ENCODE data around the gene USP32.

DNA sequence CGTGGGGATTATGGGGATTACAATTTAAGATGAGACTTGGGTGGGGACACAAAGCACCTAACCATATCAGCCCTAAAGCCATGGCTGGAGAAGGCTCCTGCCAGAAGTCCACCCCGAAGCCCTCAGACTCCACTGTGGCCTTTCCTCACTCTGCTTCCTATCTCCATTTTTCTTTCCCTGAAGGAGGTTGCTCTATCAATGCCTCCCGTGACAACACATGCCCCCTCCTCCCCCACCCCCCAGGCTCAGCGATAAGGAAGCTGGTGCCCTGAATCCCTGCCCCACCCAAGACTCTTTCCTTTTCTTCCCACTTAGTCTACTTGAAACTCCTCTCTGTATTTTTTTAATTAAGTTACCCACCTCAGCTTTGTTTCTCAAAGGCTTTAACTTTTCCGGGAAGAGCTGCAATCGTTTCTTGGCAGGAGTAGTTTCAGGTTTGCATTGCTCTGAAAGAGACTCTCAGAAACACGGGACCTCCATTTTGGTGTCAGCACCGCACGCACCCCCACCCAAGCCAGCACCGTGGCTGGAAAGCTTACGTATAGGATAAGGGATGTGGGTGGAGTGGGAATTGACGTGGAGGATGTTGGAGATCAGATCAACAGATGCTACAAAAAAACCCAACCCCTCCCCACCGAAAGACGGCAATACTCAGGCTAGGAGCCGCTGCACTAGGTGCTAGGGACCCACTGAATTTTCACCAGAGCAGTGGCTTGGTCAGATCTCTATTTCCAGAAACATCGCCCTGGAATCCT lies 257.4 kb downstream of the USP32 start:
- TF ChIP-seq, protein P1, sequence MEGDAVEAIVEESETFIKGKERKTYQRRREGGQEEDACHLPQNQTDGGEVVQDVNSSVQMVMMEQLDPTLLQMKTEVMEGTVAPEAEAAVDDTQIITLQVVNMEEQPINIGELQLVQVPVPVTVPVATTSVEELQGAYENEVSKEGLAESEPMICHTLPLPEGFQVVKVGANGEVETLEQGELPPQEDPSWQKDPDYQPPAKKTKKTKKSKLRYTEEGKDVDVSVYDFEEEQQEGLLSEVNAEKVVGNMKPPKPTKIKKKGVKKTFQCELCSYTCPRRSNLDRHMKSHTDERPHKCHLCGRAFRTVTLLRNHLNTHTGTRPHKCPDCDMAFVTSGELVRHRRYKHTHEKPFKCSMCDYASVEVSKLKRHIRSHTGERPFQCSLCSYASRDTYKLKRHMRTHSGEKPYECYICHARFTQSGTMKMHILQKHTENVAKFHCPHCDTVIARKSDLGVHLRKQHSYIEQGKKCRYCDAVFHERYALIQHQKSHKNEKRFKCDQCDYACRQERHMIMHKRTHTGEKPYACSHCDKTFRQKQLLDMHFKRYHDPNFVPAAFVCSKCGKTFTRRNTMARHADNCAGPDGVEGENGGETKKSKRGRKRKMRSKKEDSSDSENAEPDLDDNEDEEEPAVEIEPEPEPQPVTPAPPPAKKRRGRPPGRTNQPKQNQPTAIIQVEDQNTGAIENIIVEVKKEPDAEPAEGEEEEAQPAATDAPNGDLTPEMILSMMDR (IDR thresholded peaks at IDR 0.05 in 2 of 3, conservative IDR thresholded peaks at IDR 0.05 in 1 of 3; ENCODE audit: control insufficient read depth in 2 of 3, extremely low read depth in 1 of 3, insufficient read depth in 1 of 3, low read depth in 3 of 3, low read length in 3 of 3), result no peak
- TF ChIP-seq, protein P2, sequence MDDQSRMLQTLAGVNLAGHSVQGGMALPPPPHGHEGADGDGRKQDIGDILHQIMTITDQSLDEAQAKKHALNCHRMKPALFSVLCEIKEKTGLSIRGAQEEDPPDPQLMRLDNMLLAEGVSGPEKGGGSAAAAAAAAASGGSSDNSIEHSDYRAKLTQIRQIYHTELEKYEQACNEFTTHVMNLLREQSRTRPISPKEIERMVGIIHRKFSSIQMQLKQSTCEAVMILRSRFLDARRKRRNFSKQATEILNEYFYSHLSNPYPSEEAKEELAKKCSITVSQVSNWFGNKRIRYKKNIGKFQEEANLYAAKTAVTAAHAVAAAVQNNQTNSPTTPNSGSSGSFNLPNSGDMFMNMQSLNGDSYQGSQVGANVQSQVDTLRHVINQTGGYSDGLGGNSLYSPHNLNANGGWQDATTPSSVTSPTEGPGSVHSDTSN (IDR thresholded peaks at IDR 0.05; ENCODE audit: insufficient replicate concordance, low read depth, low read length), result no peak
- TF ChIP-seq POLR2A (IDR thresholded peaks at IDR 0.05; ENCODE audit: low read depth, low read length), result no peak
- no peak for TF ChIP-seq NR2C2 (IDR thresholded peaks at IDR 0.05; ENCODE audit: borderline replicate concordance, control insufficient read depth, insufficient read length, low read depth)
- TF ChIP-seq FOXK2 (IDR thresholded peaks at IDR 0.05), result no peak
- TF ChIP-seq SMAD5 (IDR thresholded peaks at IDR 0.05; ENCODE audit: low read depth), result no peak
- no peak for TF ChIP-seq NFIC (IDR thresholded peaks at IDR 0.05; ENCODE audit: low read depth, low read length)
- TF ChIP-seq MAX (IDR thresholded peaks at IDR 0.05; ENCODE audit: low read depth, low read length), result no peak

Measured in GM12878 (cell line).